RWPE2 (cell line): Measurements from ENCODE around the gene ZNF382.

ENCODE experiments used
- ATAC-seq: fragments of 200-7000 bp; cut with Tn5 transposase; 3 replicates; pipeline ENCODE4 v1.9.1; 2021; ENCODE audit warnings: low read depth
- DNase-seq: peaks from one replicate; pipeline ENCODE4 v3.0.0-alpha.2; 2020; ENCODE audit warnings: low spot score
- H3K27ac ChIP-seq: fragments of 450-650 bp; 2 replicates; pipeline ENCODE4 v1.5.1; 2017; ENCODE audit warnings: mild to moderate bottlenecking; ENCODE audit not compliant: poor library complexity, severe bottlenecking
- H3K27me3 ChIP-seq: fragments of 250-450 bp; sonication (Bioruptor Pico); 2 replicates; pipeline ENCODE4 v1.5.1; 2021; ENCODE audit warnings: mild to moderate bottlenecking, moderate library complexity; ENCODE audit not compliant: insufficient read depth, poor library complexity, severe bottlenecking
- H3K36me3 ChIP-seq: fragments of 250-450 bp; sonication (Bioruptor Pico); 2 replicates; pipeline ENCODE4 v1.5.1; 2020; ENCODE audit warnings: low read depth, mild to moderate bottlenecking, moderate library complexity
- H3K4me1 ChIP-seq: fragments of 250-450 bp; sonication (Bioruptor Pico); 2 replicates; pipeline ENCODE4 v1.5.1; 2021; ENCODE audit warnings: mild to moderate bottlenecking, moderate library complexity; ENCODE audit not compliant: insufficient read depth, poor library complexity, severe bottlenecking
- H3K4me3 ChIP-seq: fragments of 250-450 bp; sonication (Bioruptor Pico); 2 replicates; pipeline ENCODE4 v1.5.1; 2021; ENCODE audit warnings: mild to moderate bottlenecking, moderate library complexity; ENCODE audit not compliant: severe bottlenecking
- H3K9me3 ChIP-seq: fragments of 250-450 bp; sonication (Bioruptor Pico); 2 replicates; pipeline ENCODE4 v1.5.1; 2021; ENCODE audit warnings: mild to moderate bottlenecking, moderate library complexity; ENCODE audit not compliant: severe bottlenecking
- TF ChIP-seq, protein P1 (sequence below): fragments of 450-650 bp; IDR thresholded peaks from one replicate; pipeline ENCODE4 v1.5.1; 2017; ENCODE audit warnings: mild to moderate bottlenecking, moderate library complexity; ENCODE audit not compliant: poor library complexity, severe bottlenecking

Gene ZNF382

GRCh38 chr19:36674201-36674600, 69.1 kb downstream of the ZNF382 start:
- Histone ChIP-seq H3K36me3 (0 out of 2 replicates have a peak, but pooled peaks cover 5% of the 10 kb centered on the region), H3K27ac (no peak overlapping the region), H3K9me3 (no peaks in the 10 kb centered on the region), H3K4me3 (no peak overlapping the region), H3K4me1 (no peaks in the 10 kb centered on the region), H3K27me3 (no peaks in the 10 kb centered on the region)
- DNase-seq (no peak), ATAC-seq (no peak)
- TF ChIP-seq, protein P1, sequence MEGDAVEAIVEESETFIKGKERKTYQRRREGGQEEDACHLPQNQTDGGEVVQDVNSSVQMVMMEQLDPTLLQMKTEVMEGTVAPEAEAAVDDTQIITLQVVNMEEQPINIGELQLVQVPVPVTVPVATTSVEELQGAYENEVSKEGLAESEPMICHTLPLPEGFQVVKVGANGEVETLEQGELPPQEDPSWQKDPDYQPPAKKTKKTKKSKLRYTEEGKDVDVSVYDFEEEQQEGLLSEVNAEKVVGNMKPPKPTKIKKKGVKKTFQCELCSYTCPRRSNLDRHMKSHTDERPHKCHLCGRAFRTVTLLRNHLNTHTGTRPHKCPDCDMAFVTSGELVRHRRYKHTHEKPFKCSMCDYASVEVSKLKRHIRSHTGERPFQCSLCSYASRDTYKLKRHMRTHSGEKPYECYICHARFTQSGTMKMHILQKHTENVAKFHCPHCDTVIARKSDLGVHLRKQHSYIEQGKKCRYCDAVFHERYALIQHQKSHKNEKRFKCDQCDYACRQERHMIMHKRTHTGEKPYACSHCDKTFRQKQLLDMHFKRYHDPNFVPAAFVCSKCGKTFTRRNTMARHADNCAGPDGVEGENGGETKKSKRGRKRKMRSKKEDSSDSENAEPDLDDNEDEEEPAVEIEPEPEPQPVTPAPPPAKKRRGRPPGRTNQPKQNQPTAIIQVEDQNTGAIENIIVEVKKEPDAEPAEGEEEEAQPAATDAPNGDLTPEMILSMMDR, result no peak

DNA sequence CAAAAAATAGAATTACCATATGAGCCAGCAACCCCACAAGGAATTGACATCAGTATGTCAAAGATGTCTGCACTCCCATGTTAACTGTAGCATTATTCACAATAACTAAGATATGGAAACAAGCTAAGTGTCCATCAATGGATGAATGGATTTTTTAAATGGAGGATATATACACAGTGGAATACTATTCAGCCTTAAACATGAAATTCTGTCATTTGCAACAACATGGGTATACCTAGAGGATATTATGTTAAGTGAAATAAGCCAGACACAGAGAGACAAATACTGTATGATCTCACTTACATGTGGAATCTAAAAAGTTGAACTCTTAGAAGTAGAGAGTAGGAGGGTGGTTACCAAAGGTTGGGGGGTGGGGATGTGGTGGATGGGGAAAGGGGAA, 74.3 kb downstream of the ZNF382 start:
- Histone ChIP-seq H3K4me3 (no peak overlapping the region), H3K27me3 (no peaks in the 10 kb centered on the region), H3K4me1 (no peaks in the 10 kb centered on the region), H3K36me3 (0 out of 2 replicates have a peak, but pooled peaks cover 5% of the 10 kb centered on the region), H3K27ac (no peak overlapping the region), H3K9me3 (no peaks in the 10 kb centered on the region)
- no peak for ATAC-seq
- TF ChIP-seq, protein P1, result no peak
- no peak for DNase-seq
